ENCODE data around the gene NRSN2. TPM values are rescaled to one million over a fixed set of nuclear protein-coding genes. Genes with fewer than 3 reads are reported as not detected.
"Not testable (repeated sequence)": the region's sequence is repeated elsewhere in the genome, so short reads cannot be mapped to it uniquely, and the experiment has no call there.

Gene NRSN2
- total and polyA plus RNA-seq, 5 experiments from 2014 or later, result 1.2 to 3.6 (median 1.7) TPM

- POLR2A ChIA-PET, result interaction anchor here (1.3 to 5.5 kb wide), 6 partner anchors 13 to 217 kb away, joined by 3 to 140 read pairs (median 7); partner anchors contain the start of genes CSNK2A1 and ZCCHC3
- H3K36me3 Mint-ChIP-seq, result no peaks in the 10 kb centered on the region
- no peaks in the 10 kb centered on the region for H3K9me3 Mint-ChIP-seq
- H3K4me3 Mint-ChIP-seq, result peak overlapping the region; percentile 69 to 91 (median 82)
- ATAC-seq, result peak; percentile 9
- no peaks in the 10 kb centered on the region for H3K27me3 Mint-ChIP-seq
- H3K4me1 Mint-ChIP-seq, result peaks cover 14 to 47% (median 43%) of the 10 kb centered on the region in 4 donors
- peak in 1 of 10 donors; percentile 56 for DNase-seq
- H3K27ac Mint-ChIP-seq, result peak overlapping the region in 9 of 10 donors; percentile 76 to 98 (median 88)
These were observed 20.2 kb upstream of the NRSN2 start for GRCh38 chr20:326645-327185.

GRCh38 chr20:327186-328026, 19.5 kb upstream of the NRSN2 start:
- DNase-seq, result peak; percentile 71 to 94 (median 89)
- Mint-ChIP-seq H3K36me3 (no peaks in the 10 kb centered on the region), H3K27ac (peak overlapping the region; percentile 76 to 98 (median 87)), H3K9me3 (no peaks in the 10 kb centered on the region), H3K4me1 (peaks cover 14 to 47% (median 43%) of the 10 kb centered on the region in 4 donors), H3K4me3 (peak overlapping the region; percentile 69 to 91 (median 82)), H3K27me3 (no peaks in the 10 kb centered on the region)
- ATAC-seq, result peak; percentile 24 to 38
- POLR2A ChIA-PET, result interaction anchor here (1.0 to 5.5 kb wide), 6 partner anchors 10 to 216 kb away, joined by 3 to 140 read pairs (median 5); partner anchors contain the start of genes CSNK2A1 and ZCCHC3

GRCh38 chr20:328027-328974, 18.6 kb upstream of the NRSN2 start:
- no peak for ATAC-seq
- Mint-ChIP-seq H3K27ac (peak overlapping the region; percentile 76 to 98 (median 87)), H3K4me1 (peaks cover 14 to 47% (median 43%) of the 10 kb centered on the region in 4 donors), H3K36me3 (no peaks in the 10 kb centered on the region), H3K4me3 (peak overlapping the region; percentile 78 to 91 (median 82)), H3K27me3 (no peaks in the 10 kb centered on the region), H3K9me3 (no peaks in the 10 kb centered on the region)
- POLR2A ChIA-PET, result interaction anchor here (0.6 to 2.4 kb wide), 8 partner anchors 9 to 215 kb away, joined by 3 to 7 read pairs (median 4); partner anchors contain the start of gene ZCCHC3
- peak in 6 of 10 donors; percentile 17 to 72 (median 36) for DNase-seq

GRCh38 chr20:328975-329695, 17.8 kb upstream of the NRSN2 start:
- peaks cover 14 to 42% (median 38%) of the 10 kb centered on the region in 4 donors for H3K4me1 Mint-ChIP-seq
- POLR2A ChIA-PET, result interaction anchor here (0.6 to 2.4 kb wide), 7 partner anchors 8 to 214 kb away, joined by 3 to 7 read pairs (median 4); partner anchors contain the start of gene ZCCHC3
- DNase-seq, result no peak

GRCh38 chr20:329851-330232, 17.1 kb upstream of the NRSN2 start:
- POLR2A ChIA-PET, result interaction anchor here (1.3 to 2.4 kb wide), 3 partner anchors 31 to 64 kb away, joined by 3 to 7 read pairs (median 7); partner anchors contain the start of gene ZCCHC3
- Mint-ChIP-seq H3K4me1 (peaks cover 12 to 38% (median 37%) of the 10 kb centered on the region in 4 donors), H3K27ac (peak overlapping the region in 8 of 10 donors; percentile 81 to 98 (median 86)), H3K9me3 (no peaks in the 10 kb centered on the region), H3K4me3 (peak overlapping the region in 1 of 10 donors; percentile 62), H3K27me3 (no peaks in the 10 kb centered on the region), H3K36me3 (no peaks in the 10 kb centered on the region)
- ATAC-seq (no peak), DNase-seq (no peak)

More at GRCh38 chr20:328975-329695, 17.8 kb upstream of the NRSN2 start:
- Mint-ChIP-seq H3K27ac (peak overlapping the region; percentile 76 to 98 (median 87)), H3K36me3 (no peaks in the 10 kb centered on the region), H3K4me3 (peak overlapping the region in 9 of 10 donors; percentile 22 to 87 (median 81)), H3K9me3 (no peaks in the 10 kb centered on the region), H3K27me3 (no peaks in the 10 kb centered on the region)
- ATAC-seq, result no peak

- H3K27me3 Mint-ChIP-seq, result no peaks in the 10 kb centered on the region
- H3K27ac Mint-ChIP-seq, result peak overlapping the region in 8 of 10 donors; percentile 19 to 98 (median 84)
- POLR2A ChIA-PET, result interaction anchor here (0.9 to 2.4 kb wide), 5 partner anchors 31 to 118 kb away, joined by 3 to 7 read pairs (median 4); partner anchors contain the start of gene ZCCHC3
- H3K9me3 Mint-ChIP-seq, result no peaks in the 10 kb centered on the region
- H3K4me1 Mint-ChIP-seq, result peaks cover 12 to 38% (median 36%) of the 10 kb centered on the region in 4 donors
- ATAC-seq (peak; percentile 32 to 37), DNase-seq (peak in 9 of 10 donors; percentile 43 to 85 (median 69))
- H3K36me3 Mint-ChIP-seq, result no peaks in the 10 kb centered on the region
- peak overlapping the region in 2 of 10 donors; percentile 50 to 62 for H3K4me3 Mint-ChIP-seq
These were observed 16.4 kb upstream of the NRSN2 start for GRCh38 chr20:330233-331149.

GRCh38 chr20:334578-334977, 12.3 kb upstream of the NRSN2 start:
- Mint-ChIP-seq H3K4me3 (no peak overlapping the region), H3K9me3 (no peaks in the 10 kb centered on the region), H3K27ac (peak overlapping the region in 1 of 10 donors; percentile 49), H3K27me3 (no peaks in the 10 kb centered on the region), H3K4me1 (peaks cover 7 to 15% (median 13%) of the 10 kb centered on the region in 4 donors), H3K36me3 (peaks cover 0 to 2% (median 0%) of the 10 kb centered on the region in 3 donors)
- POLR2A ChIA-PET, result no interaction called here
- DNase-seq, result no peak
- ATAC-seq, result no peak

- H3K4me3 Mint-ChIP-seq, POLR2A ChIA-PET: not testable (repeated sequence)
These were observed 10.9 kb upstream of the NRSN2 start for GRCh38 chr20:336040-336439.

GRCh38 chr20:341682-342081, 5.2 kb upstream of the NRSN2 start:
- Mint-ChIP-seq H3K4me3 (no peak overlapping the region), H3K36me3 (no peaks in the 10 kb centered on the region), H3K4me1 (peaks cover 5 to 7% (median 6%) of the 10 kb centered on the region in 4 donors), H3K27ac (no peak overlapping the region), H3K27me3 (no peaks in the 10 kb centered on the region), H3K9me3 (no peaks in the 10 kb centered on the region)
- POLR2A ChIA-PET, result no interaction called here
- DNase-seq, result no peak
- ATAC-seq, result no peak

More at GRCh38 chr20:336040-336439, 10.9 kb upstream of the NRSN2 start:
- ATAC-seq, H3K36me3 Mint-ChIP-seq, H3K27me3 Mint-ChIP-seq, DNase-seq, H3K4me1 Mint-ChIP-seq, H3K9me3 Mint-ChIP-seq: not testable (repeated sequence)
- peak overlapping the region in 2 of 10 donors; percentile 13 to 84 for H3K27ac Mint-ChIP-seq

- DNase-seq, result no peak
- H3K27ac Mint-ChIP-seq, result peak overlapping the region in 1 of 10 donors; percentile 6
These were observed 3.8 kb upstream of the NRSN2 start for GRCh38 chr20:343107-343506.

More at GRCh38 chr20:343107-343506, 3.8 kb upstream of the NRSN2 start:
- no peaks in the 10 kb centered on the region for H3K27me3 Mint-ChIP-seq
- H3K4me1 Mint-ChIP-seq, result peaks cover 5 to 10% (median 7%) of the 10 kb centered on the region in 4 donors
- no peak overlapping the region for H3K4me3 Mint-ChIP-seq
- POLR2A ChIA-PET, result no interaction called here
- H3K36me3 Mint-ChIP-seq, result no peaks in the 10 kb centered on the region
- no peaks in the 10 kb centered on the region for H3K9me3 Mint-ChIP-seq
- ATAC-seq, result no peak

Measured in naive thymus-derived CD8-positive, alpha-beta T cell (primary cell).